Omental fat pad (tissue), 4 donors: ENCODE data around the gene STXBP4. TPM values are rescaled to one million over a fixed set of nuclear protein-coding genes. Genes with fewer than 3 reads are reported as not detected.

Source experiments
- ATAC-seq: fragments of 150-250 bp; one replicate; pipeline ENCODE4 v1.9.1; 2016; ENCODE audit warnings: mild to moderate bottlenecking, moderate library complexity; ENCODE audit not compliant: low FRiP score
- DNase-seq: peaks from one replicate; pipeline ENCODE4 v3.0.0-alpha.2; 2019; ENCODE audit warnings: low spot score
- total RNA-seq, 4 donors: library from RNA; depleted of rRNA; stranded (reverse); fragments of >200 nt; gene quantifications; one replicate each; pipeline ENCODE4 v1.1.0, GENCODE V29; 2016
- TF ChIP-seq, protein P1 (sequence below), 3 donors: fragments of 450-650 bp; IDR thresholded peaks; one replicate each; pipeline ENCODE4 v1.5.1; 2016 to 2017; ENCODE audit warnings: antibody characterized with exemption in 3 of 3, mild to moderate bottlenecking in 3 of 3, moderate library complexity in 2 of 3

Gene STXBP4
- total RNA-seq, 4 donors from 2014 or later, result 11.2 to 19.3 (median 16.5) TPM

DNA sequence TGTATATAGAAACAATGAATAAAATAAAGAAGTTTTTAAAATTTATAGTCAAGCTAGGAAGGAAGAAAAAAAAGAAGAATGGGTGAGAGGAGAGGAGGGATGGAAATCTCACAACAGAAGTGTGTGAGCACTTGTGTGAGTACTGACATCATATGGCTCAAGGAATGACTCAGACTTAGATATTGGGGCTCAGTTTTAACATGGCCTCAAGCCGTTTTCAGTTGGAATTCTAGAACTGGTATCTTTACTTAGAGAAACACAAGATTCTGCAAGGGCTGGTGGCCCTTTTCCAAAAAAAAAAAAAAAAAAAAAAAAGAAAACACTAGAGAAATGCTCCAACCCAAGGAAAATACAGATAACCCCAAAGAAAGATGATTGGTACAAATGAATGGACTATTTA lies 55.1 kb downstream of the STXBP4 start:
- ATAC-seq, result no peak
- TF ChIP-seq, protein P1, sequence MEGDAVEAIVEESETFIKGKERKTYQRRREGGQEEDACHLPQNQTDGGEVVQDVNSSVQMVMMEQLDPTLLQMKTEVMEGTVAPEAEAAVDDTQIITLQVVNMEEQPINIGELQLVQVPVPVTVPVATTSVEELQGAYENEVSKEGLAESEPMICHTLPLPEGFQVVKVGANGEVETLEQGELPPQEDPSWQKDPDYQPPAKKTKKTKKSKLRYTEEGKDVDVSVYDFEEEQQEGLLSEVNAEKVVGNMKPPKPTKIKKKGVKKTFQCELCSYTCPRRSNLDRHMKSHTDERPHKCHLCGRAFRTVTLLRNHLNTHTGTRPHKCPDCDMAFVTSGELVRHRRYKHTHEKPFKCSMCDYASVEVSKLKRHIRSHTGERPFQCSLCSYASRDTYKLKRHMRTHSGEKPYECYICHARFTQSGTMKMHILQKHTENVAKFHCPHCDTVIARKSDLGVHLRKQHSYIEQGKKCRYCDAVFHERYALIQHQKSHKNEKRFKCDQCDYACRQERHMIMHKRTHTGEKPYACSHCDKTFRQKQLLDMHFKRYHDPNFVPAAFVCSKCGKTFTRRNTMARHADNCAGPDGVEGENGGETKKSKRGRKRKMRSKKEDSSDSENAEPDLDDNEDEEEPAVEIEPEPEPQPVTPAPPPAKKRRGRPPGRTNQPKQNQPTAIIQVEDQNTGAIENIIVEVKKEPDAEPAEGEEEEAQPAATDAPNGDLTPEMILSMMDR (IDR thresholded peaks at IDR 0.05), result no peak
- DNase-seq, result no peak

DNA sequence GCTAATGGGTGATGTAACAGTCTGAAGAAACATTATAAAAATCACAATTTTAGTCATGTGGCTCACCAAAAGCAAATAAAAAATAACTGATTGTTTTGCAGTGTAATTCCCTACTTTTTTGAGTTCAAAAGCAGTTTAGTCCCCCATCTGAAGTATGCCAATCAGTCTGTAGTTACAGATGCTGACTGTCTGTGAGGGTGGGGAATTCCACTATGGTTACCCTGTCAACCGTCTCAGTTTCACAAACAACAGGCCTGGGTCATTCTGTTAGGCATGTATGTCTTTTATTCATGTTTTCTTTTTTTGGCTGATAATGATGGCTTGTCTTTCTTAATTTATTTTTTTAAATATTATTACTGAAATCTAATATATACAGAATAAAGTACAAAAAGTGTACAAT lies 69.3 kb downstream of the STXBP4 start:
- TF ChIP-seq, protein P1 (IDR thresholded peaks at IDR 0.05), result no peak
- DNase-seq (no peak), ATAC-seq (no peak)

DNA sequence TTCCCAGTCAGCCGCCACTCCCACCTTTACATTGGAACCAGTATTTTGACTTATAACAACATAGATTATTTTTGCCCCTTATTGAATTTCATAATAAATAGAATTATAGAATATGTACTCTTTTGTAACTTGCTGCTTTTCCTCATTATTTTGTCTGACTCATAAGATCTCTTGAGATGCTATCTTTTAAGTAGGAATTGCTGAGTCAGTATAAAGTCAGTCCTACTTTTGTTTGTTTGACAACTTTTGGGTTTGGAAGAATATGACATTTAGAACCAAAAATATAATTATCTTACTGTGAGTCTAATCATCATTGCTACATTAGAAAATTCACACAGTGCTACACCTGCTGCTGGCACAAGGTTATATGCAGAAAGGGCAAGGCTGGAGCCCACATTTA lies 69.7 kb downstream of the STXBP4 start:
- TF ChIP-seq, protein P1 (IDR thresholded peaks at IDR 0.05), result no peak
- DNase-seq (no peak), ATAC-seq (no peak)

DNA sequence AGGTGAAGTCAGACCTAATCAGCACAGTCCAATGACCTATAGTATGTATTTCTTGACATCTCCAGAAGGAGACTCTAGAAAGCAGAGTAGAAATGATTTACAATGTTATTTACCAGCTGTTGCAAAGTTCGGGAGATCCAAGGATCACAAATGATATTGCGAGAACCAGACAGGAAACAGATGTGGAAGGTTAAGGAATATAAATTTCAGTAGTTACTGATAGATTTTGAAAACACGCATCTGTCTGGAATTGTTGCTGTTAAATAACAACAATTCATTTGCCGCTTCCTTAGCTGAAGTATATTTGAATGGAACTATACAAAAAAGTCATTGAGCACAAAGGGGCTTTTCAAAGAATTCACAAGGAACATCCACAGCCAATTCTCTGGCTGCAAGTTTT lies 72.0 kb downstream of the STXBP4 start:
- no peak for ATAC-seq
- DNase-seq, result no peak
- TF ChIP-seq, protein P1 (IDR thresholded peaks at IDR 0.05), result no peak

DNA sequence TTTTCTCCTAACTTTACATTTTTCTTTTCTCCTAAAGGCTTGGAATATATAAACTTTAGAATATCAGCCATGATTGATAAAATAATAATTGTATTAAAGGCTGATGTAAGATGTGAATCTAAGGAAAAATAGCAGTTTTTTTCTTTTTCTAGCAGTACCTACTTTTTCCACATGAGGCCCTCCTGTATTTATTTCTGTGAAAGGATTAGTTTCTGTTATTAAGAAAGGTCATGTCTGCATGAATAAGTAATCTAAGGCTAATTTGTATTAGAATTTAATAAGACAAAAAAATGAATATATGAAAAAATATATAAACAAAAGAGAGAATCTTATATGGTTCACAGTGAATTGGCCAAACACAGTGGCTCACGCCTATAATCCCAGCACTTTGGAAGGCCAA lies 85.3 kb downstream of the STXBP4 start:
- DNase-seq (no peak), ATAC-seq (no peak)
- TF ChIP-seq, protein P1 (IDR thresholded peaks at IDR 0.05), result no peak

DNA sequence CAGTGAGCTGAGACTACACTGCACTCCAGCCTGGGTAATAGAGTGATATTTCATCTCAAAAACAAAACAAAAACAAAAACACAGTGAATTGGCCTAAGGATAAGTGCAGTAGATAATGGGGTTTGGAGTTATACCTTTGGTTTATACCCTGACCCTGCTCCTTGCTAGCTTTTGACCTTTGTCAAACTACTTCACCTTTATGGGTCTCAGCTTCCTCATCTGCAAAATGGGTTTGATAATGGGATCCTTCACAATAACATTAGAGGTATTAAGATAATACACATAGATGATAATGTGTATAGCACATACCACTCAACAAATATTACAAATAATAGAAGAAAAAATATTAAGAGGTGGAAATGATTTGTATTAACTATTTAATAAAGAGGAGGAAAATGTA lies 85.9 kb downstream of the STXBP4 start:
- no peak for DNase-seq
- no peak for ATAC-seq
- TF ChIP-seq, protein P1 (IDR thresholded peaks at IDR 0.05), result no peak

DNA sequence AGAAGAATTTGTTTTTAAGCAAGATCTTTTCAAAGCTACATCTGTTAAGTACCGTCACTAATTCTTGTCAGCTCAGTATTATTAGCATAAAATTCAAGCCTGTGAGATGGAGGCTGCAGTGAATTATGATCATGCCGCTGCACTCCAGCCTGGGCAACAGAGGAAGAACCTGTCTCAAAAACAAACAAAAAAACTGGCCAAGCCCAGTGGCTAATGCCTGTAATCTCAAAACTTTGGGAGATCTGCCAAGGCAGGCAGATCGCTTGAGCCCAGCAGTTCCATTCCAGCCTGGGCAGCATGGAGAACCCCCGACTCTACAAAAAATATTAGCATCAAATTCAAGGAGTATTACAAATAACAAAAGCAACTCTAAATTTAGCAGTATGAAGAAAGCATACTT lies 88.0 kb downstream of the STXBP4 start:
- DNase-seq, result no peak
- ATAC-seq, result no peak
- TF ChIP-seq, protein P1 (IDR thresholded peaks at IDR 0.05), result no peak
